Measurements from ENCODE around the gene GYS2. TPM values are rescaled to one million over a fixed set of nuclear protein-coding genes. Genes with fewer than 3 reads are reported as not detected.

Gene GYS2
- total and polyA plus RNA-seq, 9 of the 15 experiments (the other 6 are each of a cell fraction or from before 2014, with no cell fraction given), result not detected

DNA sequence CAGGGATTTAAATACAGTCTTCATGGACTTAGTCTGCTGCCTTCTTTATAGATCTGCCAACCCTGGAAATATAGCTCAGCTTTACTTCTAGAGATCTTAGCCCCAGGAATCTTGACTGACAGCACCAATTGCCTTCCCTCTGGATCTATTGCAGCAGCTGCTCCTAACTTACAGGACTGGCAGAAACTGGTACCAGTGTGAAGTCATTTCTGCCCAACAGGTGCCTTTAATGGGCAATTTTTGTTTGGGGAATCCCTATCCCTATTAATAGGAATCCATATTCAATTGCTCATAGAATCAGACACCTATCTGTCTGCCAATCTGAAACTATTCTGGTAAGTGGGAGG is 51.3 kb downstream of the GYS2 start (continued):
- TF ChIP-seq ZNF133 (CRISPR knock-in tag; IDR thresholded peaks at IDR 0.05) (no peak), KAT7 (CRISPR knock-in tag; IDR thresholded peaks at IDR 0.05; ENCODE audit: borderline replicate concordance) (no peak)

DNA sequence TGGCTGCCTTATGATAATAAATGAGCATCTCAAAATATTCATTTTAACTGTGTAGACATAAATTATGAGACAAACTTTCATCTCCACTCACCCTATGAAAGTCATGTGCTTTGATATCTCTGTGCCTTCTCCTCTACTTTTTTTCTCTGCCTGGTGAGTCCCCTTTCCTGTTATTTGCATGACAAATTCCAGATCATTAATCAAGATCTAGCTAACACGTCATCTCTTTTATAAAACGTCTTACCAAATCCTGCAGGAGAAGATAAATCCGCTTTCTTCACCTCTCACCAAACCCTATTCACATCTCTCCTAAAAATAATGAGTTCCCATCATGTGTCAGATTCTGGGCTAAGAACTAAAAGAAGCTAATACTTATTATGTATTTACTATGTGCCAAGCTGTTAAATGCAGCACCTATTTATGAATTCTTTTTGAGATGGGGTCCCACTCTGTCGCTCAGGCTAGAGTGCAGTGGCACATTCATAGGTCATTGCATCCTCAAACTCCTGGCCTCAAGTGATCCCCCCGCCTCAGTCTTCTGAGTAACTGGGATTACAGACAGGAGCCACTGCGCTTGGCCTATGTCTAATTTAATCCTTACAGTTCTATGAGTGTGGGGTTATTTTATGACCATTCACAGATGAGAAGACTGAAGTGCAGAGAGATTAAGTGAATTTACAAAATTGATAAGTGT is 51.9 kb downstream of the GYS2 start:
- Histone ChIP-seq H2AFZ (ENCODE audit: low read depth, low read length) (no peak overlapping the region), H3K4me2 (ENCODE audit: insufficient read depth, low read length) (no peak overlapping the region), H3K9ac (ENCODE audit: insufficient read depth in 1 of 2, low read depth in 2 of 2, low read length in 2 of 2) (no peak overlapping the region), H3K4me3 (no peak overlapping the region), H3K79me2 (ENCODE audit: control insufficient read depth, insufficient read depth, low read length) (no peaks in the 10 kb centered on the region), H3K9me1 (ENCODE audit: control insufficient read depth, insufficient read depth, low read length) (no peaks in the 10 kb centered on the region), H3K27me3 (ENCODE audit: control insufficient read depth in 2 of 2, insufficient read depth in 2 of 2, low read length in 2 of 2) (no peaks in the 10 kb centered on the region), H3K36me3 (ENCODE audit: control insufficient read depth, insufficient read depth, low read length) (no peaks in the 10 kb centered on the region), H3K4me1 (replicated peaks in 1 of 2; ENCODE audit: control insufficient read depth in 2 of 2, insufficient read depth in 2 of 2, low read length in 2 of 2) (no peaks in the 10 kb centered on the region), H3K9me3 (replicated peaks; ENCODE audit: control insufficient read depth, insufficient read depth, low read depth, low read length) (no peaks in the 10 kb centered on the region), H3K27ac (ENCODE audit: extremely low read depth, low read depth, low read length) (no peak overlapping the region), H4K20me1 (replicated peaks; ENCODE audit: control insufficient read depth, insufficient read depth, low read length) (no peaks in the 10 kb centered on the region)
- no peak for FAIRE-seq
- in situ Hi-C loops (cut with MboI) (no loop called here), intact Hi-C loops (cut with micrococcal nuclease) (no loop called here)
- 9% methylated on average over 6 of the region's 6 CpGs for WGBS (ENCODE audit: insufficient coverage, low coverage, missing lambda C conversion rate)
- no peak for ATAC-seq
- POLR2A ChIA-PET, result no interaction called here
- BruUV-seq (replicated peaks), result no TSS peak
- CTCF ChIA-PET (ENCODE audit: low intra/inter-chr PET ratio), result no interaction called here
- no peak for DNase-seq (ENCODE audit: extremely low read depth in 1 of 4, low spot score in 3 of 4)
- TF ChIP-seq, protein P1, sequence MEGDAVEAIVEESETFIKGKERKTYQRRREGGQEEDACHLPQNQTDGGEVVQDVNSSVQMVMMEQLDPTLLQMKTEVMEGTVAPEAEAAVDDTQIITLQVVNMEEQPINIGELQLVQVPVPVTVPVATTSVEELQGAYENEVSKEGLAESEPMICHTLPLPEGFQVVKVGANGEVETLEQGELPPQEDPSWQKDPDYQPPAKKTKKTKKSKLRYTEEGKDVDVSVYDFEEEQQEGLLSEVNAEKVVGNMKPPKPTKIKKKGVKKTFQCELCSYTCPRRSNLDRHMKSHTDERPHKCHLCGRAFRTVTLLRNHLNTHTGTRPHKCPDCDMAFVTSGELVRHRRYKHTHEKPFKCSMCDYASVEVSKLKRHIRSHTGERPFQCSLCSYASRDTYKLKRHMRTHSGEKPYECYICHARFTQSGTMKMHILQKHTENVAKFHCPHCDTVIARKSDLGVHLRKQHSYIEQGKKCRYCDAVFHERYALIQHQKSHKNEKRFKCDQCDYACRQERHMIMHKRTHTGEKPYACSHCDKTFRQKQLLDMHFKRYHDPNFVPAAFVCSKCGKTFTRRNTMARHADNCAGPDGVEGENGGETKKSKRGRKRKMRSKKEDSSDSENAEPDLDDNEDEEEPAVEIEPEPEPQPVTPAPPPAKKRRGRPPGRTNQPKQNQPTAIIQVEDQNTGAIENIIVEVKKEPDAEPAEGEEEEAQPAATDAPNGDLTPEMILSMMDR (IDR thresholded peaks at IDR 0.05 in 2 of 3, conservative IDR thresholded peaks at IDR 0.05 in 1 of 3; ENCODE audit: insufficient read depth in 2 of 3, low read depth in 1 of 3, low read length in 3 of 3), result no peak
- no peak for TF ChIP-seq NEUROD1 (IDR thresholded peaks at IDR 0.05; ENCODE audit: borderline replicate concordance, low read depth, low read length, partially characterized antibody)
- TF ChIP-seq U2AF2 (optimal IDR thresholded peaks at IDR 0.05; ENCODE audit: low read depth, low read length), result no peak
- no peak for TF ChIP-seq CCNT2 (IDR thresholded peaks at IDR 0.05; ENCODE audit: borderline replicate concordance, extremely low read depth, insufficient read length, low read depth, low read length)
- no peak for TF ChIP-seq FUS (optimal IDR thresholded peaks at IDR 0.05; ENCODE audit: low read depth, low read length)
- no peak for TF ChIP-seq MBD2 (IDR thresholded peaks at IDR 0.05; ENCODE audit: borderline replicate concordance, low read depth)
- TF ChIP-seq, protein P2, sequence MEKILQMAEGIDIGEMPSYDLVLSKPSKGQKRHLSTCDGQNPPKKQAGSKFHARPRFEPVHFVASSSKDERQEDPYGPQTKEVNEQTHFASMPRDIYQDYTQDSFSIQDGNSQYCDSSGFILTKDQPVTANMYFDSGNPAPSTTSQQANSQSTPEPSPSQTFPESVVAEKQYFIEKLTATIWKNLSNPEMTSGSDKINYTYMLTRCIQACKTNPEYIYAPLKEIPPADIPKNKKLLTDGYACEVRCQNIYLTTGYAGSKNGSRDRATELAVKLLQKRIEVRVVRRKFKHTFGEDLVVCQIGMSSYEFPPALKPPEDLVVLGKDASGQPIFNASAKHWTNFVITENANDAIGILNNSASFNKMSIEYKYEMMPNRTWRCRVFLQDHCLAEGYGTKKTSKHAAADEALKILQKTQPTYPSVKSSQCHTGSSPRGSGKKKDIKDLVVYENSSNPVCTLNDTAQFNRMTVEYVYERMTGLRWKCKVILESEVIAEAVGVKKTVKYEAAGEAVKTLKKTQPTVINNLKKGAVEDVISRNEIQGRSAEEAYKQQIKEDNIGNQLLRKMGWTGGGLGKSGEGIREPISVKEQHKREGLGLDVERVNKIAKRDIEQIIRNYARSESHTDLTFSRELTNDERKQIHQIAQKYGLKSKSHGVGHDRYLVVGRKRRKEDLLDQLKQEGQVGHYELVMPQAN (IDR thresholded peaks at IDR 0.05; ENCODE audit: borderline replicate concordance), result no peak
- TF ChIP-seq, protein P3, sequence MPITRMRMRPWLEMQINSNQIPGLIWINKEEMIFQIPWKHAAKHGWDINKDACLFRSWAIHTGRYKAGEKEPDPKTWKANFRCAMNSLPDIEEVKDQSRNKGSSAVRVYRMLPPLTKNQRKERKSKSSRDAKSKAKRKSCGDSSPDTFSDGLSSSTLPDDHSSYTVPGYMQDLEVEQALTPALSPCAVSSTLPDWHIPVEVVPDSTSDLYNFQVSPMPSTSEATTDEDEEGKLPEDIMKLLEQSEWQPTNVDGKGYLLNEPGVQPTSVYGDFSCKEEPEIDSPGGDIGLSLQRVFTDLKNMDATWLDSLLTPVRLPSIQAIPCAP (CRISPR knock-in tag; IDR thresholded peaks at IDR 0.05; ENCODE audit: borderline replicate concordance), result no peak
- TF ChIP-seq, protein P4, sequence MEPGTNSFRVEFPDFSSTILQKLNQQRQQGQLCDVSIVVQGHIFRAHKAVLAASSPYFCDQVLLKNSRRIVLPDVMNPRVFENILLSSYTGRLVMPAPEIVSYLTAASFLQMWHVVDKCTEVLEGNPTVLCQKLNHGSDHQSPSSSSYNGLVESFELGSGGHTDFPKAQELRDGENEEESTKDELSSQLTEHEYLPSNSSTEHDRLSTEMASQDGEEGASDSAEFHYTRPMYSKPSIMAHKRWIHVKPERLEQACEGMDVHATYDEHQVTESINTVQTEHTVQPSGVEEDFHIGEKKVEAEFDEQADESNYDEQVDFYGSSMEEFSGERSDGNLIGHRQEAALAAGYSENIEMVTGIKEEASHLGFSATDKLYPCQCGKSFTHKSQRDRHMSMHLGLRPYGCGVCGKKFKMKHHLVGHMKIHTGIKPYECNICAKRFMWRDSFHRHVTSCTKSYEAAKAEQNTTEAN (CRISPR knock-in tag; IDR thresholded peaks at IDR 0.05), result no peak
- TF ChIP-seq SLC30A9 (CRISPR knock-in tag; IDR thresholded peaks at IDR 0.05), result no peak
- TF ChIP-seq, protein P5, sequence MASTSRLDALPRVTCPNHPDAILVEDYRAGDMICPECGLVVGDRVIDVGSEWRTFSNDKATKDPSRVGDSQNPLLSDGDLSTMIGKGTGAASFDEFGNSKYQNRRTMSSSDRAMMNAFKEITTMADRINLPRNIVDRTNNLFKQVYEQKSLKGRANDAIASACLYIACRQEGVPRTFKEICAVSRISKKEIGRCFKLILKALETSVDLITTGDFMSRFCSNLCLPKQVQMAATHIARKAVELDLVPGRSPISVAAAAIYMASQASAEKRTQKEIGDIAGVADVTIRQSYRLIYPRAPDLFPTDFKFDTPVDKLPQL (IDR thresholded peaks at IDR 0.05; ENCODE audit: extremely low read depth, insufficient read length), result no peak

Data from K562 (cell line).